HepG2 (cell line): Measurements from ENCODE around the gene CHST3. TPM values are rescaled to one million over a fixed set of nuclear protein-coding genes. Genes with fewer than 3 reads are reported as not detected.

Experiments used
- ATAC-seq: fragments of 200-7000 bp; cut with Tn5 transposase; 3 replicates; pipeline ENCODE4 v1.9.1; 2020; ENCODE audit warnings: mild to moderate bottlenecking, moderate library complexity
- BruUV-seq: library from RNA; stranded (reverse); fragments of 400-500 nt; replicated peaks from 2 replicates; lab custom pipeline; 2021; lab: Mats Ljungman, UMichigan
- CTCF ChIA-PET: fragments of 300-600 bp; formaldehyde crosslinking; extraction: SDS; loops from one replicate; lab custom pipeline; 2021; ENCODE audit warnings: low total read pairs, inconsistent platforms, low intra/inter-chr PET ratio; lab: Yijun Ruan, JAX
- POLR2A ChIA-PET: fragments of 350-600 bp; sonication (Branson Sonifier 250); formaldehyde crosslinking; loops from one replicate; lab custom pipeline; 2020; ENCODE audit warnings: antibody characterized with exemption, inconsistent platforms; lab: Yijun Ruan, JAX
- DNase-seq: peaks from one replicate; pipeline ENCODE4 v3.0.0-alpha.2; 2015; ENCODE audit warnings: low spot score
- FAIRE-seq: peaks from 3 replicates; lab custom pipeline; 2011; peaks lifted over from hg19 to GRCh38; lab: Jason Lieb, UNC
- H2AFZ ChIP-seq: one replicate; pipeline ENCODE4 v1.6.1; 2011; ENCODE audit warnings: low read length, inconsistent platforms
- H3K27ac ChIP-seq: fragments of 300-600 bp; 3 replicates; pipeline ENCODE4 v1.8.0; 2011; ENCODE audit warnings: mixed run types, mild to moderate bottlenecking, mixed read lengths, low read length, inconsistent platforms; ENCODE audit not compliant: insufficient read depth; ENCODE audit errors: extremely low read length
- H3K27me3 ChIP-seq, 2 experiments: fragments of 200-600 bp in 1 of 2; 2 replicates in 1 of 2; 3 replicates in 1 of 2; pipeline versions ENCODE4 v1.6.0 to v1.8.0; 2011; ENCODE audit warnings: low read length in 2 of 2, mild to moderate bottlenecking in 2 of 2, moderate library complexity in 2 of 2, inconsistent platforms in 1 of 2; ENCODE audit not compliant: insufficient read depth in 2 of 2, control insufficient read depth in 1 of 2
- H3K36me3 ChIP-seq, 2 experiments: fragments of 200-600 bp in 1 of 2; replicated peaks in 1 of 2; 2 replicates in 1 of 2; 3 replicates in 1 of 2; pipeline versions ENCODE4 v1.5.1 to v1.8.0; 2011; ENCODE audit warnings: low read length in 2 of 2, inconsistent platforms in 1 of 2; ENCODE audit not compliant: insufficient read depth in 2 of 2, control insufficient read depth in 1 of 2
- H3K4me1 ChIP-seq: 2 replicates; pipeline ENCODE4 v1.5.1; 2012; ENCODE audit warnings: low read length, inconsistent platforms; ENCODE audit not compliant: insufficient read depth
- H3K4me2 ChIP-seq: 2 replicates; pipeline ENCODE4 v1.6.0; 2011; ENCODE audit warnings: low read depth, low read length, inconsistent platforms
- H3K4me3 ChIP-seq, 3 experiments: fragments of 200-600 bp in 1 of 3; sonication (generic), shearing (Covaris generic) in 1 of 3; replicated peaks in 1 of 3; 2 replicates each; pipeline ENCODE4 v1.5.1; 2011 to 2016; ENCODE audit warnings: low read length in 3 of 3, inconsistent platforms in 2 of 3, low read depth in 2 of 3, mild to moderate bottlenecking in 2 of 3, control low read depth in 1 of 3, mixed read lengths in 1 of 3; ENCODE audit not compliant: insufficient read depth in 1 of 3
- H3K79me2 ChIP-seq: one replicate; pipeline ENCODE4 v1.6.1; 2011; ENCODE audit warnings: low read length, inconsistent platforms; ENCODE audit not compliant: insufficient read depth
- H3K9ac ChIP-seq: 2 replicates; pipeline ENCODE4 v1.6.0; 2011; ENCODE audit warnings: mild to moderate bottlenecking, low read depth, low read length, inconsistent platforms; ENCODE audit not compliant: insufficient read depth
- H3K9me3 ChIP-seq: 2 replicates; pipeline ENCODE4 v1.5.1; 2012; ENCODE audit warnings: mild to moderate bottlenecking, low read length
- H4K20me1 ChIP-seq: 2 replicates; pipeline ENCODE4 v1.6.0; 2011; ENCODE audit warnings: inconsistent platforms, mild to moderate bottlenecking, low read length, moderate library complexity; ENCODE audit not compliant: insufficient read depth
- HNRNPH1 ChIP-seq: fragments of 200-400 bp; formaldehyde crosslinking; optimal IDR thresholded peaks from 2 replicates; pipeline ENCODE3; 2017; ENCODE audit warnings: mild to moderate bottlenecking, low read depth, low read length
- HNRNPUL1 ChIP-seq: fragments of 200-400 bp; formaldehyde crosslinking; IDR thresholded peaks from 2 replicates; pipeline ENCODE4 v1.6.1; 2017; ENCODE audit warnings: low read depth, mild to moderate bottlenecking, low read length, moderate library complexity
- KDM5B ChIP-seq: sonication (generic); formaldehyde crosslinking; IDR thresholded peaks from 2 replicates; pipeline ENCODE4 v1.4.0; 2020; ENCODE audit warnings: missing genetic modification reagents, mild to moderate bottlenecking, borderline replicate concordance
- KLF12 ChIP-seq: sonication (generic); formaldehyde crosslinking; IDR thresholded peaks from 2 replicates; pipeline ENCODE4 v1.4.0; 2020; ENCODE audit warnings: missing genetic modification reagents, borderline replicate concordance
- NFIB ChIP-seq: sonication (generic); formaldehyde crosslinking; IDR thresholded peaks from 2 replicates; pipeline ENCODE4 v1.9.0; 2021; ENCODE audit warnings: missing genetic modification reagents, mild to moderate bottlenecking, borderline replicate concordance
- PLRG1 ChIP-seq: fragments of 450-650 bp; conservative IDR thresholded peaks from 2 replicates; pipeline ENCODE4 v1.6.1; 2016
- RFXANK ChIP-seq: IDR thresholded peaks from 2 replicates; pipeline ENCODE4 v1.6.1; 2016
- SP140L ChIP-seq: sonication (generic); formaldehyde crosslinking; IDR thresholded peaks from 2 replicates; pipeline ENCODE4 v1.4.0; 2020; ENCODE audit warnings: missing genetic modification reagents, borderline replicate concordance
- SSRP1 ChIP-seq: IDR thresholded peaks from 2 replicates; pipeline ENCODE4 v1.6.1; 2016; ENCODE audit warnings: control low read depth
- TAF1 ChIP-seq: sonication (generic); formaldehyde crosslinking; IDR thresholded peaks from 2 replicates; pipeline ENCODE4 v1.4.0; 2020; ENCODE audit warnings: missing genetic modification reagents
- U2AF2 ChIP-seq: fragments of 200-400 bp; formaldehyde crosslinking; IDR thresholded peaks from 2 replicates; pipeline ENCODE4 v1.6.1; 2017; ENCODE audit warnings: low read depth, mild to moderate bottlenecking, low read length
- ZNF124 ChIP-seq: sonication (generic); formaldehyde crosslinking; IDR thresholded peaks from 2 replicates; pipeline ENCODE4 v1.4.0; 2020; ENCODE audit warnings: missing genetic modification reagents
- ZNF3 ChIP-seq: IDR thresholded peaks from 2 replicates; pipeline ENCODE4 v1.7.0; 2017; ENCODE audit warnings: inconsistent platforms
- ZNF557 ChIP-seq: sonication (generic); formaldehyde crosslinking; IDR thresholded peaks from 2 replicates; pipeline ENCODE4 v1.4.0; 2020; ENCODE audit warnings: missing genetic modification reagents
- ZNF850 ChIP-seq: sonication (generic); formaldehyde crosslinking; conservative IDR thresholded peaks from 2 replicates; pipeline ENCODE4 v1.9.0; 2021; ENCODE audit warnings: mild to moderate bottlenecking, missing genetic modification reagents
- WGBS: methylation state at CpG from one replicate; pipeline ENCODE4 v1.1.6; 2017; ENCODE audit warnings: low lambda C conversion rate; 5-methylcytosine and 5-hydroxymethylcytosine counted together
- in situ Hi-C: cut with HindIII; loops from 2 replicates; pipeline ENCODE4 v1.10.0; 2017; ENCODE audit warnings: low pct_unique_long_range_greater_than_20kb; ENCODE audit not compliant: extremely low pct_ligation_motif_present
- intact Hi-C: fragments of 100-400 bp; cut with micrococcal nuclease; formaldehyde crosslinking; loops from one replicate; pipeline ENCODE4 v1.10.0; 2022; ENCODE audit not compliant: unreplicated experiment
- polyA plus RNA-seq, 8 experiments: library from polyadenylated mRNA; depleted of rRNA in 3 of 8; stranded (reverse) in 7 of 8; unstranded in 1 of 8; fragments of >200 nt; fragmentation: Illumina TruSeq in 4 of 8; extraction: Trizol in 4 of 8; gene quantifications; 2 replicates each; pipeline versions ENCODE4 v1.2.1 to v1.2.3, GENCODE V29; 2011 to 2016; ENCODE audit warnings: low read depth in 4 of 8, missing spikeins in 1 of 8, mixed read lengths in 1 of 8; ENCODE audit not compliant: insufficient read depth in 1 of 8
- total RNA-seq, 5 experiments: library from RNA; depleted of rRNA; stranded (reverse); fragments of >200 nt; fragmentation: Illumina TruSeq; extraction: Trizol; gene quantifications; 2 replicates each; pipeline ENCODE4 v1.2.3, GENCODE V29; 2016; ENCODE audit warnings: low read depth in 1 of 5
- TF ChIP-seq, protein P1 (sequence below): sonication (generic); formaldehyde crosslinking; IDR thresholded peaks from 2 replicates; pipeline ENCODE4 v1.8.0; 2022; ENCODE audit warnings: mild to moderate bottlenecking, missing genetic modification reagents
- TF ChIP-seq, protein P2 (sequence below): sonication (generic); formaldehyde crosslinking; IDR thresholded peaks from 2 replicates; pipeline ENCODE4 v1.5.0; 2020; ENCODE audit warnings: mild to moderate bottlenecking, missing genetic modification reagents, borderline replicate concordance

The CHST3 gene
- total and polyA plus RNA-seq, 2 of the 13 experiments (the other 11 are each of a cell fraction or from before 2014, with no cell fraction given) = 7.2 to 18.7 TPM

DNA sequence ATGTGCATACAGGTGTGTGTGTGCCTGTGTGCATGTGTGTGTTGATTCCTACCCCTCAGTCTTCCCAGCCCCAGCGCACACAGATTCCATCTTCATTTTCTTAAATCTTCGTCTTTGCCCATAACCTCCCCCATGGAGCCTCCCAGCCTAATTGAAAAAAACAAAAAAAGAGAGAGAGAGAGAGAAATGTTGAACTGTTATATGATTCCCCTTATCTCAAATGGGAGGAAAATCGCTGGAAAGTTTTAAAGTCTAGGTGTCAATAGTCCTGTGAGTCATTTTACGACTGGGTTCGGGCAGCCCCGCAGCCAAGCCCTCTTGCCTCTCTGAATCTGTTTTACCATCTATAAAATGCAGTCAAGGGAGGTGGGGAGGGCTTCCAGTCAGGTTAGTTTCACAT lies 63.3 kb downstream of the CHST3 start:
- no peak for FAIRE-seq
- BruUV-seq = no TSS peak

More for the DNA sequence above, 63.3 kb downstream of the CHST3 start:
- H3K79me2 ChIP-seq = peaks cover 11% of the 10 kb centered on the region
- intact Hi-C loops = no loop called here
- no peak for ATAC-seq
- H3K4me1 ChIP-seq = peaks cover 86% of the 10 kb centered on the region
- no peak for TF ChIP-seq SP140L (CRISPR knock-in tag)
- TF ChIP-seq ZNF3 (CRISPR knock-in tag) = no peak
- no peak for TF ChIP-seq NFIB
- TF ChIP-seq KDM5B (CRISPR knock-in tag) = no peak
- TF ChIP-seq, protein P1, sequence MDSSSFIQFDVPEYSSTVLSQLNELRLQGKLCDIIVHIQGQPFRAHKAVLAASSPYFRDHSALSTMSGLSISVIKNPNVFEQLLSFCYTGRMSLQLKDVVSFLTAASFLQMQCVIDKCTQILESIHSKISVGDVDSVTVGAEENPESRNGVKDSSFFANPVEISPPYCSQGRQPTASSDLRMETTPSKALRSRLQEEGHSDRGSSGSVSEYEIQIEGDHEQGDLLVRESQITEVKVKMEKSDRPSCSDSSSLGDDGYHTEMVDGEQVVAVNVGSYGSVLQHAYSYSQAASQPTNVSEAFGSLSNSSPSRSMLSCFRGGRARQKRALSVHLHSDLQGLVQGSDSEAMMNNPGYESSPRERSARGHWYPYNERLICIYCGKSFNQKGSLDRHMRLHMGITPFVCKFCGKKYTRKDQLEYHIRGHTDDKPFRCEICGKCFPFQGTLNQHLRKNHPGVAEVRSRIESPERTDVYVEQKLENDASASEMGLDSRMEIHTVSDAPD (CRISPR knock-in tag) = no peak
- TF ChIP-seq, protein P2, sequence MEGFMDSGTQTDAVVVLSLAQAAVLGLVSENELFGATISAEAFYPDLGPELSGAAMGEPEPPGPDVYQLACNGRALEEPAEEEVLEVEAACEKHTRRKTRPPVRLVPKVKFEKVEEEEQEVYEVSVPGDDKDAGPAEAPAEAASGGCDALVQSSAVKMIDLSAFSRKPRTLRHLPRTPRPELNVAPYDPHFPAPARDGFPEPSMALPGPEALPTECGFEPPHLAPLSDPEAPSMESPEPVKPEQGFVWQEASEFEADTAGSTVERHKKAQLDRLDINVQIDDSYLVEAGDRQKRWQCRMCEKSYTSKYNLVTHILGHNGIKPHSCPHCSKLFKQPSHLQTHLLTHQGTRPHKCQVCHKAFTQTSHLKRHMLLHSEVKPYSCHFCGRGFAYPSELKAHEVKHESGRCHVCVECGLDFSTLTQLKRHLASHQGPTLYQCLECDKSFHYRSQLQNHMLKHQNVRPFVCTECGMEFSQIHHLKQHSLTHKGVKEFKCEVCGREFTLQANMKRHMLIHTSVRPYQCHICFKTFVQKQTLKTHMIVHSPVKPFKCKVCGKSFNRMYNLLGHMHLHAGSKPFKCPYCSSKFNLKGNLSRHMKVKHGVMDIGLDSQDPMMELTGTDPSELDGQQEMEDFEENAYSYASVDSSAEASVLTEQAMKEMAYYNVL (CRISPR knock-in tag) = no peak
- TF ChIP-seq HNRNPH1 = no peak
- no peak for TF ChIP-seq ZNF557 (CRISPR knock-in tag)
- no peak for TF ChIP-seq ZNF124
- TF ChIP-seq SSRP1 = no peak
- TF ChIP-seq HNRNPUL1 = no peak
- no peak for TF ChIP-seq RFXANK (CRISPR knock-in tag)
- no peak for TF ChIP-seq U2AF2
- no peak for TF ChIP-seq KLF12
- no peak for TF ChIP-seq PLRG1
- no peak for TF ChIP-seq ZNF850 (CRISPR knock-in tag)
- no peak for TF ChIP-seq TAF1 (CRISPR knock-in tag)
- TF ChIP-seq, all 625 proteins: peak for 0
- DNase-seq = no peak
- CTCF ChIA-PET = no interaction called here
- no peaks in the 10 kb centered on the region for H3K36me3 ChIP-seq
- H3K4me3 ChIP-seq = no peak overlapping the region
- H2AFZ ChIP-seq = no peak overlapping the region
- no peak overlapping the region for H3K9ac ChIP-seq
- H3K9me3 ChIP-seq = no peaks in the 10 kb centered on the region
- no peak overlapping the region for H3K27ac ChIP-seq
- POLR2A ChIA-PET = no interaction called here
- in situ Hi-C loops = loop anchor here (25.0 kb wide), 1 partner anchor 690 kb away; no protein-coding TSS in a partner anchor
- no peaks in the 10 kb centered on the region for H4K20me1 ChIP-seq
- H3K27me3 ChIP-seq = no peaks in the 10 kb centered on the region
- WGBS = 80% methylated on average over 6 of the region's 6 CpGs
- no peak overlapping the region for H3K4me2 ChIP-seq
